ENCODE measurements around the gene NKAIN2.

DNA sequence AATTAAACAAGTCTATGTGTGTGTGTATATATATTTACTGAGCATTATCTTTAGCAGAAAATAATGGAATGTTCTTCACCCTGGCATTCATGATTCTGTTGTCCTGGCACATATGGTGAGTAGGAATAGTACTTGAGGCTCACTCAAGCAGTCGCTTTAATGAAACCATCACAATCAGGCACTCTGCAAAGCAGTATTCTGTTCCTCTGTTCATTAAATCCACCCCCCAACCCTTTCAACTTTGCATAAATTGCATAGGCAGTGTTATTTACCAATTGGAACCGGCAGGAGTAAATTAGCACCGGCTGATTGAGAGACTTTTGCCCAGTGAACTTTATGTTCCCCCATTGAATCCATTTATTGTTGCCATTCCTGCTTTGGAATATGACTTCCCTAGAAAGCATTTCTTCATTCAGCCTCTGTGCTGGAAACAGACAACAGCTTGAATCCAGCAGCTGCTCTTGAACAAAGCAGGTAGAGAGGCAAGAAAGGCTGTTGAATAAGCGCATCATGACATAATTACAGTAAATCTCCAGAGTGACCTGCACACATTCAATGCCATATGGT lies 890.6 kb downstream of the NKAIN2 start:
- TF ChIP-seq POLR2A (IDR thresholded peaks at IDR 0.05) (no peak), EP300 (IDR thresholded peaks at IDR 0.05) (no peak), POLR2AphosphoS5 (IDR thresholded peaks at IDR 0.05) (no peak)
- TF ChIP-seq, protein P1, sequence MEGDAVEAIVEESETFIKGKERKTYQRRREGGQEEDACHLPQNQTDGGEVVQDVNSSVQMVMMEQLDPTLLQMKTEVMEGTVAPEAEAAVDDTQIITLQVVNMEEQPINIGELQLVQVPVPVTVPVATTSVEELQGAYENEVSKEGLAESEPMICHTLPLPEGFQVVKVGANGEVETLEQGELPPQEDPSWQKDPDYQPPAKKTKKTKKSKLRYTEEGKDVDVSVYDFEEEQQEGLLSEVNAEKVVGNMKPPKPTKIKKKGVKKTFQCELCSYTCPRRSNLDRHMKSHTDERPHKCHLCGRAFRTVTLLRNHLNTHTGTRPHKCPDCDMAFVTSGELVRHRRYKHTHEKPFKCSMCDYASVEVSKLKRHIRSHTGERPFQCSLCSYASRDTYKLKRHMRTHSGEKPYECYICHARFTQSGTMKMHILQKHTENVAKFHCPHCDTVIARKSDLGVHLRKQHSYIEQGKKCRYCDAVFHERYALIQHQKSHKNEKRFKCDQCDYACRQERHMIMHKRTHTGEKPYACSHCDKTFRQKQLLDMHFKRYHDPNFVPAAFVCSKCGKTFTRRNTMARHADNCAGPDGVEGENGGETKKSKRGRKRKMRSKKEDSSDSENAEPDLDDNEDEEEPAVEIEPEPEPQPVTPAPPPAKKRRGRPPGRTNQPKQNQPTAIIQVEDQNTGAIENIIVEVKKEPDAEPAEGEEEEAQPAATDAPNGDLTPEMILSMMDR (IDR thresholded peaks at IDR 0.05), result no peak

All from sigmoid colon (tissue), 4 donors.